ENCODE data around the gene C9.
"Not testable (repeated sequence)": the region's sequence is repeated elsewhere in the genome, so short reads cannot be mapped to it uniquely, and the experiment has no call there.

C9 gene

DNA sequence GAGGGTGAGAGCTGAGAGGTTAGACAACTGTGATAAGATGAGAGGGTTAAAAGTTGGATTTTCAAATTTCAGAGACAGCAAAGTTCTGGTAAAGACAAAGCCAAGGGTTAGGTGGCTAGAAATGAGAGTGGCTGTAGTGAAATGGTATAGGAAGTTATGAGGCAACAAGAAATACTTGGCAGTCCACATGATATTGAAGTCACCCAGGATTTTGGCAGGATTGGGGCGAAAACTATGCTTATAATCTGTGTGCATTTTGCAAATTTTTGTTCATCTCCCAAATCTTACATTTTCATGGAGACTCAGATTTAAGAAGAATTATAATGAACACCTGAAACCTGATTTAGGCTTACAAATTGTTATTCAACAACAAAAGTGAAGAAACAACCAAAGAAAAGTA is 35.6 kb downstream of the C9 start:
- DNase-seq (ENCODE audit: low read depth in 2 of 2) = no peak

DNA sequence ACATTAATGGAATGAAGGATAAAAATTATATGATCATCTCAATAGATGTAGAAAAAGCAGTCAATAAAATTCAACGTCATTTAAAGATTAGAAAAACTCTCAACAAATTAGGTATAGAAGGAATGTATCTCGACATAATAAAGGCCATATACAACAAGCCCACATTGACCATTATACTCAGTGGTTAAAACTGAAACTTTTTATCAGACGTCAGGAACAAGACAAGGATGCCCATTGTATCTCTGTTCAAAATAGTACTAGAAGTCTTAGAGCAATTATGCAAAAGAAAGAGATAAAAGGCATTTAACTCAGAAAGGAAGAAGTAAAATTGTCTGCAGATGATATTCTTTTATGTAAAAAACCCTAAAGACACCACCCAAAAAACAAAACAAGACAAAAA is 40.8 kb downstream of the C9 start:
- DNase-seq (ENCODE audit: low read depth in 2 of 2) = no peak

DNA sequence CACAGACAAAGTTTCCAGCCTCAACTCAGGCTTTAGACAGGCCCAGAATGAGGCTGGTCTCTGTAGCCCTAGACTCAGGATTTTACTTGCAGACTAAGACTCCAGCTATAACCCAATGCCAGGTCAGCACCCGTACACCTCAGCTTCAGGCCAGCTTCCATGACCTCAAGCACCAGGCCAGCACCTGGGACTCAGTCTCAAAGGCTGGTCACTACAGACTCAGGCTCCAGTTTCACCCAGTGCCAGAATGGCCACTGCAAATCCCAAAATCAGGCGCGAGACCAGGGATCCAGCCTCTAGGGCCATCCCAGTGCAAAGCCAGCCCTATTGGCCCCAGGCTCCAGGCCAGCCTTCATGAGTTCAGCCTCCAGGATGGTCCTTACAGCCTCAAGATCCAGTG is 44.9 kb downstream of the C9 start:
- DNase-seq (ENCODE audit: low read depth in 2 of 2) = no peak

DNA sequence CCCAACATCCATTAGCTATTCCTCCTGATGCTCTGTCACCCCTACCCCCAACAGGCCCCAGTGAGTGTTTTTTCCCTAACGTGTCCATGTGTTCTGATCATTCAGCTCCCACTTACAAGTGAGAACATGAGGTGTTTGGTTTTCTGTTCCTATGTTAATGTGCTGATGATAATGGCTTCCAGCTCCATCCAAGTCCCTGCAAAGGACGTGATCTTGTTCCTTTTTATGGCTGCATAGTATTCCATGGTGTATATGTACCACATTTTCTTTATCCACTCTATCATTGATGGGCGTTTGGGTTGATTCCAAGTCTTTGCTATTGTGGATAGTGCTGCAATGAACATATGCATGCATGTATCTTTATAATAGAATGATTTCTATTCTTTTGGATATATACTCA is 47.8 kb downstream of the C9 start:
- not testable (repeated sequence) for DNase-seq (ENCODE audit: low read depth in 2 of 2)

DNA sequence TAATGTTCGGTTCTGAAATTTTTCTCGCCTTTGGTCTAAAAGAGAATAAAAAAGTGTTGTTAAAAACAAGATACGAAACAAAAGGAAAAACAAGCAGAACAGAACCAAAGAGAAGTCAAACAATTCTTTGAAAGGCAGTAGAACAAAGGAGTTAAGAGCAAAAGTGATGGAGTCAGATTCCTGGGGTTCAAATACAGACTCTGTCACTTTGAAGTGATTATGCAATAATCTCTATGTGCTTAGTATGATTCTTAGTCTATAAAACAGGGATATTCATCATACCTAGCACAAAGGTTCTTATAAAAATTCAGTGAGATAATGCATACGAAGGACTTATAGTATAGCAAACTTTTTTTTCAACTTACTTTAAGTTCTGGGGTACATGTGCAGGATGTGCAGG is 48.3 kb downstream of the C9 start:
- no peak for DNase-seq (ENCODE audit: low read depth in 2 of 2)

DNA sequence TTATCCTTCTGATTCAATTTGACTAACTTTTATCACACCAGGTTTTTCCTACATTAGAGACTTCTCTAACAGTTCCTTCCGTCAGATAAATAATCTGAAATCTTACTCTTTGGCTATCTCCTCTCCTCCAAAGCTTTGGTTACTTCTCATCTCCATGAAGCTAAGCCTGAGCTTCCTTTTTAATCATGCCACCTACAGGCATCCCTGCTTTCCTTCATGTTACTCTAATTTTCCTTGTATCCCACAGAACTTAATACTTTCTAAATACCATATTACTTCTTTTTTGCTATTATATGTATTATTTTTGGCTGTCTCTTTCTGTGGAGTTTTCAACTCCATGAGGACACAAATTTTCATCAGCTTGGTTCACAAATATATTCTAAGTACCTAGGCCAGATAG is 49.7 kb downstream of the C9 start:
- no peak for DNase-seq (ENCODE audit: low read depth in 2 of 2)

DNA sequence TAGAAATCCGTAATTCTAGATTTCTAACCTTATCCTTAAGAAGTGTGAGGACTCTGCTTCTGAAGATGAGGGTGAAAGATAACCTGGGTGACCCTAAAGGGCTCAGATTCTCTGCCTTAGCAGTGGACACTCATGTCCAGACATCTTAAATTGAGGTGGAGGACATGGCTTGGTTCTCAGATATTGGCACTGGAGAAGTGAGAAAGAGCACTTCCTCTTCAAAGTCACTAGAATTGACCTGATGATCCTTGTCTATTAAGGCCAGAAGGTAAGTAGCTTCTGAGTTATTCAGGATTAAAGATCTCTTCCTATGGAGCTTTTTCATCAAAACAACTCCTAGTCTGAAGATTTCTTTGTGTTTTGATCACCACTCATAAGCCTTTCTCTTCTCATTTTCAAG is 54.8 kb downstream of the C9 start:
- no peak for DNase-seq (ENCODE audit: low read depth in 2 of 2)

DNA sequence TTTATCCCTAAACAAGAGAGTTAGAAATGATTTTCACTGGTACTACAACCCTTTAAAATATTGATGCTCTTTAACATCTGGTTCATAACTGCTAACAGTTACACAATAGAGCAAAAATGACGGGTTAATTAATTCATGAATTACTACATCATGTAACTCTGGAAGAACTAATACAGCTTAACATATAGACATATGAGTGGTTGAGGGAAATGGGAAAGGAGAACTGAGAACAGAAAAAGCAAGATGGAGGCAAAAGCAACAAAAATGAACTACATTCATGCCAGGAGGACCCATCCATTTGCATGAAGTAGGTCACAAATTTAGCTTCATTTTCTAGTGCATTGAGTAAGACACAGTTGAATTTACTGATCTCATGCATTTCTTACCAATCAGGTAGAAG is 61.8 kb downstream of the C9 start:
- no peak for DNase-seq (ENCODE audit: low read depth in 2 of 2)

DNA sequence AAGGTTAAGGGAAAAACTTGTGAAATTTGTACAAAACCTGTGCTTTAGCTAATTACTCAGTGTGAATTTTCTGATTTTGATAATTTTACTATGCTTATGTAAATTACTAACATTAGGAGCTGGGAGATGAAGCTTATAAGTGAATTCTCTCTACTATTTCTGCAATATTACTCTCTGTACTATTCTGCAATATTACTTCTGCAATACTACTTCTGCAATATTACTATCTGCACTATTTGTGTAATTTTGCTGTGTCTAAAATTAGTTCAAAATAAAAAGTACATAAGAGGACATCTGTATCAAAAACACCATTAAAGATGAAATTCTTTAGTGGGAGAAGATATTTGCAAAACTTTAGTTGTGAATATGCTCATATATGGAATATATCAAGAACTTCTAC is 62.9 kb downstream of the C9 start:
- DNase-seq (ENCODE audit: low read depth in 2 of 2) = no peak

DNA sequence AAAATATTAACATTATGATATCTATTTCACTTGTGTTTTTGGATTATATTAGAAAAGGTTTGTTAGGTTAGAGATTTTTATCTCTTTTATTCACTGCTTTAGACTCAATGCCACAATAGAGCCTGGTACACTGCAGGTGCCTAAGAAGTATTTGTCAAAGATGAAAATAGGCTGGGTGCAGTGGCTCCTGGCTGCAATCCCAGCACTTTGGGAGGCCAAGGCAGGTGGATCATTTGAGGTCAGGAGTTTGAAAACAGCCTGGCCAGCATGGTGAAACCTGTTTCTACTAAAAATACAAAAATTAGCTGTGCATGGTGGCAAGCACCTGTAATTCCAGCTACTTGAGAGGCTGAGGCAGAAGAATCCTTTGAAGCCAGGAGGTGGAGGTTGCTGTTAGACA is 64.3 kb downstream of the C9 start:
- DNase-seq (ENCODE audit: low read depth in 2 of 2) = no peak

DNA sequence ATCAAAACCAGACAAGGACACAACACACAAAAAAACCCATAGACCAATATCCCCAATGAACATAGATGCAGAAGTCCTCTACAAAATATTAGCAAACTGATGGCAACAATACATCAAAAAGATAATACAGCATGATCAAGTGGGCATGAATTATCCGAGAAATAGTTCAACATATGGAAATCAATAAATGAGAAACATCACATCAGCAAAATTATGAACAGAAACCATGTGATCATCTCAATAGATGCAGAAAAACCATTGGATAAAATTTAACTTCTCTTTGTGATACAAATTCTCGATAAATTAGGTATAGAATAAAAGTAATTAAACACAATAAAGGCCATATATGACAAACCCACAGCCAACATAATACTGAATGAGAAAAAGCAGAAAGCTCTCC is 69.6 kb downstream of the C9 start:
- no peak for DNase-seq (ENCODE audit: low read depth in 2 of 2)

DNA sequence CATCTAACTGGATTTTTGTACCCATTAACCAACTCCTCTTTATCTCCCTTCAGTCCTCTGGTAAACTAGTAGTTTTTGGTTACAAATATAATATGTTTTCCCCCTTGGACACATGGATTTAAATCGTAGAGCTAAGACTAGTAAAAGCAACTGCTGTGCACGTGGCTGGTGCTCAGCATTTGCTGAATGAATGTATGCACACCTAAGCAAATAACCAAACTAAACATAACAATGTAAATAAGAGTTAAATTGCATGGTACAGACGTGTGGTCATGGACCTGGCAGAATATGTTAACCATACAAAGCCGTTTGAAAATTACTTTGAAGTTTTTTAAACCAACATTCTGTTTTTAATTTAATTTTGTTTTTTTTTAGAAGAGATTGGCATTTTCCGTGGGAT is 79.7 kb downstream of the C9 start:
- no peak for DNase-seq (ENCODE audit: low read depth in 2 of 2)

DNA sequence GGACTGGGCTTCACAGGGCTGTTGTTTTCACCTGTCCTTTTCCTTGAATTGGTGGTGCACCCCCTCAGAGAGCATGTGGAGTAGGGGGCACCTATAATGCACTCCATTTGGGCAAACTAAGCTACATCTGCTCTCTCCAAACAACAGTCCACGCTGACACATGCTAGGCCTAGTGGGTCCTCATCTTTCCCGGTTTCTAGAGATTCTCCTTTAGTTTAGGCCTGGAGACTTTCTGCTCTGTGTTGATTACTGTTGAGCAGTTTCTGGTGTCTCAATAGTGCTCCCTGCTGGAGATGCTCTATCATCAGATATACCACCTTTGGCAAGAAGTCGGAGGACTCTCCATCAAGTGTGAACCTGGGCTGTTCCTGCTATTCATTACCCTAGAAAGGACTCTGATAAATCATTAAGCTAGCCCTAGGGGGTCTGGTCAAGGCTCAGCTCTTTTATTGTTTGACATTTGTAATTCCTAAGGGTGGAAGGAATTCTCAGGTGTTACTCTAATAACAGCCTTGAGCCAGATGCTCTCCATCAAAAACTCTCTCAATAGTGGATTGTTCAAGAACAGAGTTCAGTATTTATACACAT is 81.0 kb downstream of the C9 start:
- DNase-seq (ENCODE audit: low read depth in 2 of 2) = peak; percentile 27 to 50

DNA sequence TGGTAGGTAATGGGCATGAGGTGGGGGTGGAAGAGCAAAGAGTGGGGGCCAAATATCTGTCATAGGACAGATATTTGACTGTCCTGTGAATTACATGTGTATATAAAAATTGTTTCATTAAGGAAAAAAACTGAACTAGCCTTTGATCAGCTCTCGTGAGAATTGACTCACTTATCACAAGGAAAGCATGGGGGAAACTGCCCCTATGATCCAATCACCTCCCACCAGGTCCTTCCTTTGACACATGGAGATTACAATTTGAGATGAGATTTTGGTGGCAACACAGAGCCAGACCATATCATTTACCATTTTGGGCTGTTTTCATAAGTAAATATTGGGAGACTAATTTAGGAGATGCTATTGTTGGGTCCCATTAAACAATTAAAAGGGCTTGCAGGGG is 81.7 kb downstream of the C9 start:
- no peak for DNase-seq (ENCODE audit: low read depth in 2 of 2)

DNA sequence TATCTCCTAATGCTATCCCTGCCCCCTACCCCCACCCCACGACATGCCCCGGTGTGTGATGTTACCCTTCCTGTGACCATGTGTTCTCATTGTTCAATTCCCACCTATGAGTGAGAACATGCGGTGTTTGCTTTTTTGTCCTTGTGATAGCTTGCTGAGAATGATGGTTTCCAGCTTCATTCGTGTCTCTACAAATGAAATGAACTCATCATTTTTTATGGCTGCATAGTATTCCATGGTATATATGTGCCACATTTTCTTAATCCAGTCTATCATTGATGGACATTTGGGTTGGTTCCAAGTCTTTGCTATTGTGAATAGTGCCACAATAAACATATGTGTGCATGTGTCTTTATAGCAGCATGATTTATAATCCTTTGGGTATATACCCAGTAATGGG is 88.4 kb downstream of the C9 start:
- DNase-seq (ENCODE audit: low read depth in 2 of 2) = not testable (repeated sequence)

DNA sequence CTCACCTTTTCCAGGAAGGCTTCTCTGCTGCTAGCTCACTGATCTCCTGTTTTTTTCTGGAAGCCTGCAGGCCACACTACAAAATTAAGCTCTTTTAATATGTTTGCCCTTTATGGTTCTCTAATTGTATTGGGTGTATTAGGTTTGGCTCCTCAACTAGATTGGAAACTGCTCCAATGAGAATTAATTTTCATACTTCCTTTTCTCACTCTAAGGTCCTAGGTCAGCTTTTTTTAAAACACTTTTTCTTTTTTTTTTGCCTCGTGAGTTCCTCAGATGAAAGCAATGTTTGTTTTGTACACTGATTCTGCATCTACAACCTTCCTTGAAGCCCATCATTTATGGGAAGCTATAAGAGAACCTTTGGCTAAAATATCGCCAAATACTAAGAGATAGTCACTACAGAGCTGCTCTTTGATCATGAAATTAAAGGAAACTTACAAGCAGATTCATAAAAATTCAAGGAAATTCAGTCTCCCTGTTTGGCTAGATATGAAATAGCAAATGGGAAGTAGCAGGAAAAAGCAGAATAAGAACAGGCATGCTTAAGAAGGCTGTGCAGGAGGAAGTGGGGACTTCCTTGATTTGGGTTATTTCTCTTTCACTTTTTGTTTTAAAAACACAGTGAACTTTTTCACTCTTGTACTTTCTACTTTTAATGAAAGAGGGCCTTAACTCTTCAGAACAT is 89.8 kb downstream of the C9 start:
- no peak for DNase-seq (ENCODE audit: low read depth in 2 of 2)

DNA sequence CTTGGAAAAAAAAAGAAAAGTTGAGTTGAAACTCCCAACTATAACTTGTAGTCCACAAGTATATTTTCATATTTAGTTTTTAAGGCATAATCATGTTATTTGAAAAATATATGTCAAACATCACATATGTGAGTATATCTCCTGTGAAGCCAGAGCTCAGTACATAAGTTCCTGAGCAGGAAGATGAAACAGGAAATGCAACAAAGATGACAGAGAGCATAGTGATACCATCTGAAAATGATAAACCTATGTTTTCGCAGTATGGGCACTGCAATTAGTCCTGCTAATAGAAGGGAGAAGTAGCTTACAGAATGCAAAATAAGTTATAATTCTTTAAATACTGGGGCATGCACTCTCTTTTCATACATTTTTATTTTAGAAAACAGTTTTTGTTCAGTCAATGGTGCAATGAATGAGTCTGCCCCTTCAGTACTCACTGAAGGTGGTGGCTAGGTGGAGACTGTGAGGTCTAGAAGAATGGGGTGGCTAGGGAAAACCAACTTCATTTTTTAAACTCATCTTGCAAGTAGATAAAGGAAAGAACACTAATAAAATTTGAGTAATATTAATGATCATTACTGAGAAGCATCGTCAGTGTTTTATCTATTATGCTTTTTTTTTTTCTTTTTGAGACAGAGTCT is 90.9 kb downstream of the C9 start:
- no peak for DNase-seq (ENCODE audit: low read depth in 2 of 2)

DNA sequence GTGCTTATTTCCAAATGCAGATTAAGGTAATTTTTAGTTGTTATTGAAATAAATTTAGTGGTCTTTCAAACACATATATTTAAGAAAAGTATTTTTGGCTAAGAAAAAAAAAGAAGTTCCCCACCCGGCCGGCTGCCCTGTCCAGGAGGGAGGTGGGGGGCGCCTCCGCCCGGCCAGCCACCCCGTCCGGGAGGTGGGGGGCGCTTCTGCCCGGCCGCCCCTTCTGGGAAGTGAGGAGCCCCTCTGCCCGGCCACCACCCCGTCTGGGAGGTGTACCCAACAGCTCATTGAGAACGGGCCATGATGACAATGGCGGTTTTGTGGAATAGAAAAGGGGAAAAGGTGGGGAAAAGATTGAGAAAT is 91.4 kb downstream of the C9 start:
- not testable (repeated sequence) for DNase-seq (ENCODE audit: low read depth in 2 of 2)

DNA sequence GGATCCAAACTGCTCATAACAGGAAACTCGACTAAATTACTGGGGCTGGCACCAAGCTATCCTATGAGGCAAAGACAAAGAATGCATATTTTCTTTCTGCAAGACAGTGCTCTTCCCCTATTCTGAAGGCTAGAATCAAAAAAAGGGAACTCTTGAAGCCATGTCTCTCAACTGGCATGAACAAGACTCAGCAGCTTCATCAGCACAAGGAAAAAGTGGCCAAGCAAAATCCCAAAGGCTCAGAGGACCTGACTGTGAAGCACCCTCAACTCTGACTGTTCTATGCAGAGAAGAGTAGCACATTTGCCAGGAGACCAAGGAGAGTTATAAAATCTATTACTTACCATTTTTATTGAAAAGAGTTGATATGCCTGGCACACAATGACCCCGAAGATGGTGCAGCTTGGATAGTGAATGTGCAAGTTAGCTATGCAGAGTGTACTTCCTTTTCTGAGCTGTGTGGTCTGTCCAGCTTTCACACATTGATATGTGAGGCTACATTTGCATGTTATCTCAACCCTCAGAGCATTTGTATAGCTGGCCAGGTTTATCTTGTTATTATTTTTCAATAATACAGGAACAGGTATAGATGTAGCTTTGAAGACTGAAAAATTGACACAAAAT is 94.0 kb downstream of the C9 start:
- DNase-seq (ENCODE audit: low read depth in 2 of 2) = no peak

DNA sequence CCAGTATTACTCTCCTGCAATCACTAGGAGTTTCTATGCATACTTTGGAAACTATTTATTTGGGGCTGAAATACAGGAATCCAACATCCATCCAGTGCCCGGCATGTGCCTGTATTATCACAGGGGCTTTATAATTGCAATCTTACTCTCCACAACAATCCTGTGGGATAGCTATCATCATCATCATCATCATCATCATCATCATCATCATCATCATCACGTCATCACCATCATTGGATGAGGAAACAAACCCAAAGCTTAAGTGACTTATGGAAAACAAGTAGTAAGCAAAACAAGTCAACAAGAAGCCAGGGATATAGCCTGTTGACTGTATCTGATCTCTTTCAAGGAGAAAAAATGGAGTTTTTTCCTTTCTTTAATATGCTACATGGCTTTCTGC is 97.1 kb downstream of the C9 start:
- no peak for DNase-seq (ENCODE audit: low read depth in 2 of 2)

DNA sequence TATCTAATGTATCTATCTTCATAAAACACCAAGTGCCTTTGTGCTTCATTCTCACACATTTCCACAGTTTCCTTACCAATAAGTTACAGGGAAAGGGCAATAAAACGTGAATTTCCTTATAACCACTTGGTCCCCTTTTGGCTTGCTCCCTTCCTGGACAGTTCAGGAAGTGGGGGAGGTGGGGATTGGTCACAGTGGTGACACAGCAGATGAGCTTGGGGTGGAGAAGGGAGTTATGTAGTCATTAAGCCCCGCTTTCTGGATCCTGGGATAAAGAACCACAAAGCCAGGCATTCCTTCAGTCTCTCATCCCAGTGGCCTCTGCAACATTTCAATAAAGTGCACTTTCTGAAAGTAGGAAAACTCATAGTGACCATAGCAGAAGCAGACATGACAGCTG is 97.9 kb downstream of the C9 start:
- DNase-seq (ENCODE audit: low read depth in 2 of 2) = no peak

DNA sequence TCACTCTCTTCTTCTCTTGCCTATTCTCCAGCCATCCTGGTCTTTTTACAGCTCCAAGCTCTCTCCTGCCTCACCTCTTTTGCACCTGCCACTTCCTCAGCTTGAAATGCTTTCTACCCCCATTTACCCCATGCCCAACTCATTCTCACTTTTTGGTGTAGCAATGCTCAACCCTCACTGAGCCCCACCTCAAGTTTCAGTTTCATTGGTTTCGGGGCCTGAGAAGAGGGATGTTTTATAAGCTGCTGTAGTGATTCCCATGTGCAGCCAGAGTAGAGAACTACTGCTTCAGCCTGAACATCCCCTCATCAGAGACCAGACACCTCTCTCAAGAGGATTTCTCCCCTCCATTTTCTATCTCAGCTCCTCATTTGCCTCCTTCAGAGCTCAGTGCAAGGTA is 99.8 kb downstream of the C9 start:
- DNase-seq (ENCODE audit: low read depth in 2 of 2) = no peak

DNA sequence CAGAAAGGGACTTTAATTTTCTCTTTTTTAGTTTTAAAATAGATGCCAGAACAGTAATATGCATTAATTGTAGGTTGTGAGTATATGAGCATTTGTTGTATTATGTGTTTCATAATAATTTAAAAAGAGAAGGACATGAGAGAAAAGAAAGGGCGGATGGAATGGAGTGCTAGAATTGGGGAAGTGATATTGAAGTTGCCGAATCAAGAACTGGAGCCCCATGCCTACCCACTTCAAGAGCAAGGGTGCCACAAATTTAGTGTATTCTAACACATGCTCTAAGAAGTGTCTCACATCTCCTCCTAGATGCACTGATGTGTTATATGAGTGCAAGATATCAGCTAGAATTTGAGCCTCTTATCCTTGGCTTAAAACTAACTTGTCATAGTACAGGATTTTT is 101.3 kb downstream of the C9 start:
- no peak for DNase-seq (ENCODE audit: low read depth in 2 of 2)

All from activated CD8-positive, alpha-beta memory T cell treated with anti-CD3 and anti-CD28 coated beads for 4 hours (primary cell).